Upper lobe of left lung (tissue), 4 donors: Measurements from ENCODE around the gene TSR1.

Source experiments
- EP300 ChIP-seq, 4 donors: sonication (generic); formaldehyde crosslinking; IDR thresholded peaks; one replicate each; pipeline ENCODE4 v1.5.1; 2017; ENCODE audit warnings: antibody characterized with exemption in 4 of 4, control low read depth in 2 of 4
- POLR2AphosphoS5 ChIP-seq, 2 donors: sonication (generic); formaldehyde crosslinking; IDR thresholded peaks; one replicate each; pipeline ENCODE4 v1.5.1; 2017; ENCODE audit warnings: antibody characterized with exemption in 2 of 2
- TF ChIP-seq, protein P1 (sequence below), 6 experiments: fragments of 450-650 bp in 4 of 6; fragments of 200-600 bp in 2 of 6; sonication (generic) in 2 of 6; IDR thresholded peaks; one replicate each; pipeline ENCODE4 v1.5.1; 2016 to 2019; ENCODE audit warnings: antibody characterized with exemption in 6 of 6

GRCh38 chr17:2380950-2381649 lies 44.8 kb upstream of the TSR1 start:
- TF ChIP-seq, protein P1, sequence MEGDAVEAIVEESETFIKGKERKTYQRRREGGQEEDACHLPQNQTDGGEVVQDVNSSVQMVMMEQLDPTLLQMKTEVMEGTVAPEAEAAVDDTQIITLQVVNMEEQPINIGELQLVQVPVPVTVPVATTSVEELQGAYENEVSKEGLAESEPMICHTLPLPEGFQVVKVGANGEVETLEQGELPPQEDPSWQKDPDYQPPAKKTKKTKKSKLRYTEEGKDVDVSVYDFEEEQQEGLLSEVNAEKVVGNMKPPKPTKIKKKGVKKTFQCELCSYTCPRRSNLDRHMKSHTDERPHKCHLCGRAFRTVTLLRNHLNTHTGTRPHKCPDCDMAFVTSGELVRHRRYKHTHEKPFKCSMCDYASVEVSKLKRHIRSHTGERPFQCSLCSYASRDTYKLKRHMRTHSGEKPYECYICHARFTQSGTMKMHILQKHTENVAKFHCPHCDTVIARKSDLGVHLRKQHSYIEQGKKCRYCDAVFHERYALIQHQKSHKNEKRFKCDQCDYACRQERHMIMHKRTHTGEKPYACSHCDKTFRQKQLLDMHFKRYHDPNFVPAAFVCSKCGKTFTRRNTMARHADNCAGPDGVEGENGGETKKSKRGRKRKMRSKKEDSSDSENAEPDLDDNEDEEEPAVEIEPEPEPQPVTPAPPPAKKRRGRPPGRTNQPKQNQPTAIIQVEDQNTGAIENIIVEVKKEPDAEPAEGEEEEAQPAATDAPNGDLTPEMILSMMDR (IDR thresholded peaks at IDR 0.05), result no peak
- TF ChIP-seq EP300 (IDR thresholded peaks at IDR 0.05) (no peak), POLR2AphosphoS5 (IDR thresholded peaks at IDR 0.05) (no peak)
